K562 (cell line): ENCODE results near the gene ATP6V0E1. TPM values are rescaled to one million over a fixed set of nuclear protein-coding genes. Genes with fewer than 3 reads are reported as not detected.

Source experiments
- BCOR ChIP-seq: fragments of 450-650 bp; IDR thresholded peaks from 2 replicates; pipeline ENCODE4 v1.6.1; 2016
- CBFA2T2 ChIP-seq: fragments of 450-650 bp; conservative IDR thresholded peaks from 2 replicates; pipeline ENCODE4 v1.6.1; 2017; ENCODE audit warnings: mild to moderate bottlenecking
- DACH1 ChIP-seq: fragments of 450-650 bp; IDR thresholded peaks from 2 replicates; pipeline ENCODE4 v1.6.1; 2018; ENCODE audit not compliant: partially characterized antibody
- EP300 ChIP-seq: IDR thresholded peaks from 2 replicates; pipeline ENCODE4 v1.6.1; 2012; ENCODE audit warnings: low read length, improper control_type of control experiment
- GTF2B ChIP-seq: IDR thresholded peaks from 2 replicates; pipeline ENCODE4 v1.6.1; 2011; ENCODE audit not compliant: insufficient read length; ENCODE audit errors: extremely low read depth
- ILK ChIP-seq: fragments of 450-650 bp; IDR thresholded peaks from 2 replicates; pipeline ENCODE4 v1.6.1; 2016; ENCODE audit warnings: missing genetic modification characterization, low read depth, mild to moderate bottlenecking, missing compliant biosample characterization, moderate library complexity, borderline replicate concordance
- LEF1 ChIP-seq: fragments of 450-650 bp; IDR thresholded peaks from 2 replicates; pipeline ENCODE4 v1.6.1; 2016; ENCODE audit warnings: mild to moderate bottlenecking
- NFE2 ChIP-seq: IDR thresholded peaks from 2 replicates; pipeline ENCODE4 v1.6.1; 2014; ENCODE audit warnings: antibody characterized with exemption, low read depth
- PRMT5 ChIP-seq: sonication (generic); formaldehyde crosslinking; IDR thresholded peaks from 2 replicates; pipeline ENCODE4 v1.5.0; 2020; ENCODE audit warnings: missing genetic modification reagents
- THRAP3 ChIP-seq: fragments of 450-650 bp; IDR thresholded peaks from 2 replicates; pipeline ENCODE4 v1.6.1; 2016; ENCODE audit warnings: mild to moderate bottlenecking, inconsistent platforms, borderline replicate concordance
- WHSC1 ChIP-seq: IDR thresholded peaks from one replicate; pipeline ENCODE4 v1.6.1; 2012; ENCODE audit warnings: low read length, control low read depth, inconsistent platforms
- ZC3H11A ChIP-seq: IDR thresholded peaks from 2 replicates; pipeline ENCODE4 v1.6.1; 2012; ENCODE audit warnings: low read depth, low read length, improper control_type of control experiment
- ZFP36 ChIP-seq: fragments of 150-350 bp; IDR thresholded peaks from 2 replicates; pipeline ENCODE4 v1.6.1; 2018; ENCODE audit warnings: low read length, low read depth; ENCODE audit not compliant: partially characterized antibody
- ZMIZ1 ChIP-seq, 2 experiments: fragments of 150-350 bp in 1 of 2; IDR thresholded peaks; 2 replicates each; pipeline ENCODE4 v1.6.1; 2012 to 2016; ENCODE audit warnings: low read depth in 2 of 2, low read length in 2 of 2, mild to moderate bottlenecking in 1 of 2, moderate library complexity in 1 of 2
- ZNF780A ChIP-seq: fragments of 250-450 bp; sonication (Bioruptor Pico); IDR thresholded peaks from 2 replicates; pipeline ENCODE4 v1.5.0; 2021; ENCODE audit warnings: mild to moderate bottlenecking
- polyA plus RNA-seq, 8 experiments: library from polyadenylated mRNA; depleted of rRNA in 4 of 8; stranded (reverse) in 5 of 8; unstranded in 3 of 8; fragments of >200 nt; fragmentation: Nextera tagmentation in 2 of 8; fragmentation: Illumina TruSeq in 1 of 8; extraction: Ambion mirVana in 2 of 8; extraction: Trizol in 1 of 8; gene quantifications; 2 replicates each; pipeline versions ENCODE4 v1.2.1 to v1.2.3, GENCODE V29; 2011 to 2014; ENCODE audit warnings: inconsistent platforms in 1 of 8, missing spikeins in 1 of 8
- total RNA-seq, 7 experiments: library from RNA; depleted of rRNA in 6 of 7; stranded (reverse); fragments of >200 nt in 6 of 7; fragmentation: Illumina TruSeq in 2 of 7; extraction: Trizol in 2 of 7; gene quantifications; 2 replicates each; pipeline versions ENCODE4 v1.2.1 to v1.2.3, GENCODE V29; 2011 to 2021; ENCODE audit warnings: low replicate concordance in 1 of 7
- TF ChIP-seq, protein P1 (sequence below): sonication (generic); formaldehyde crosslinking; IDR thresholded peaks from 2 replicates; pipeline ENCODE4 v1.8.0; 2022; ENCODE audit warnings: mild to moderate bottlenecking, missing genetic modification reagents
- TF ChIP-seq, protein P2 (sequence below): sonication (generic); formaldehyde crosslinking; IDR thresholded peaks from 2 replicates; pipeline ENCODE4 v1.8.1; 2022; ENCODE audit warnings: missing genetic modification reagents
- TF ChIP-seq, protein P3 (sequence below): fragments of 200-800 bp; sonication (Bioruptor generic); IDR thresholded peaks from 2 replicates; pipeline ENCODE4 v1.6.1; 2017; ENCODE audit warnings: missing genetic modification characterization, missing compliant biosample characterization

Gene ATP6V0E1
- total and polyA plus RNA-seq, 9 of the 15 experiments (the other 6 are each of a cell fraction or from before 2014, with no cell fraction given): 63.8 to 395 (median 112) TPM

- TF ChIP-seq, protein P1, sequence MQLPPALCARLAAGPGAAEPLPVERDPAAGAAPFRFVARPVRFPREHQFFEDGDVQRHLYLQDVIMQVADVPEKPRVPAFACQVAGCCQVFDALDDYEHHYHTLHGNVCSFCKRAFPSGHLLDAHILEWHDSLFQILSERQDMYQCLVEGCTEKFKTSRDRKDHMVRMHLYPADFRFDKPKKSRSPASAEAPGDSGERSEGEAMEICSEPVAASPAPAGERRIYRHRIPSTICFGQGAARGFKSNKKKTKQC: no peak
- TF ChIP-seq GTF2B: no peak
- no peak for TF ChIP-seq ZC3H11A
- no peak for TF ChIP-seq CBFA2T2
- TF ChIP-seq ILK (tag): no peak
- no peak for TF ChIP-seq BCOR
- no peak for TF ChIP-seq DACH1
- no peak for TF ChIP-seq WHSC1
- TF ChIP-seq, protein P2, sequence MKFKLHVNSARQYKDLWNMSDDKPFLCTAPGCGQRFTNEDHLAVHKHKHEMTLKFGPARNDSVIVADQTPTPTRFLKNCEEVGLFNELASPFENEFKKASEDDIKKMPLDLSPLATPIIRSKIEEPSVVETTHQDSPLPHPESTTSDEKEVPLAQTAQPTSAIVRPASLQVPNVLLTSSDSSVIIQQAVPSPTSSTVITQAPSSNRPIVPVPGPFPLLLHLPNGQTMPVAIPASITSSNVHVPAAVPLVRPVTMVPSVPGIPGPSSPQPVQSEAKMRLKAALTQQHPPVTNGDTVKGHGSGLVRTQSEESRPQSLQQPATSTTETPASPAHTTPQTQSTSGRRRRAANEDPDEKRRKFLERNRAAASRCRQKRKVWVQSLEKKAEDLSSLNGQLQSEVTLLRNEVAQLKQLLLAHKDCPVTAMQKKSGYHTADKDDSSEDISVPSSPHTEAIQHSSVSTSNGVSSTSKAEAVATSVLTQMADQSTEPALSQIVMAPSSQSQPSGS (CRISPR knock-in tag): no peak
- TF ChIP-seq, protein P3, sequence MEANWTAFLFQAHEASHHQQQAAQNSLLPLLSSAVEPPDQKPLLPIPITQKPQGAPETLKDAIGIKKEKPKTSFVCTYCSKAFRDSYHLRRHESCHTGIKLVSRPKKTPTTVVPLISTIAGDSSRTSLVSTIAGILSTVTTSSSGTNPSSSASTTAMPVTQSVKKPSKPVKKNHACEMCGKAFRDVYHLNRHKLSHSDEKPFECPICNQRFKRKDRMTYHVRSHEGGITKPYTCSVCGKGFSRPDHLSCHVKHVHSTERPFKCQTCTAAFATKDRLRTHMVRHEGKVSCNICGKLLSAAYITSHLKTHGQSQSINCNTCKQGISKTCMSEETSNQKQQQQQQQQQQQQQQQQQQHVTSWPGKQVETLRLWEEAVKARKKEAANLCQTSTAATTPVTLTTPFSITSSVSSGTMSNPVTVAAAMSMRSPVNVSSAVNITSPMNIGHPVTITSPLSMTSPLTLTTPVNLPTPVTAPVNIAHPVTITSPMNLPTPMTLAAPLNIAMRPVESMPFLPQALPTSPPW (CRISPR knock-in tag): peak; percentile 83
- TF ChIP-seq PRMT5 (CRISPR knock-in tag): no peak
- TF ChIP-seq EP300: no peak; the same call in 1 of the 2 replicates
- TF ChIP-seq THRAP3: no peak
- TF ChIP-seq LEF1: no peak; the same call in 1 of the 2 replicates
- no peak for TF ChIP-seq ZNF780A
- peak in 1 of 2 experiments; percentile 53; a peak in 1 of 4 replicates for TF ChIP-seq ZMIZ1 (IDR thresholded peaks at IDR 0.05; ENCODE audit: low read depth in 2 of 2, low read length in 2 of 2)
- TF ChIP-seq NFE2: no peak
- TF ChIP-seq ZFP36: no peak
These were observed 73.7 kb downstream of the ATP6V0E1 start (continued) for GRCh38 chr5:173057062-173057924.
